OCI-LY7 (cell line): ENCODE data around the gene C2CD4C.

Experiments
- CTCF ChIP-seq: fragments of 200-600 bp; sonication (generic); conservative IDR thresholded peaks from 2 replicates; pipeline ENCODE4 v1.5.1; 2014; ENCODE audit warnings: mild to moderate bottlenecking, antibody characterized with exemption, low read length, moderate library complexity, mixed read lengths
- EZH2phosphoT487 ChIP-seq: fragments of 200-600 bp; sonication (generic); IDR thresholded peaks from 2 replicates; pipeline ENCODE4 v1.6.1; 2018; ENCODE audit warnings: low read depth, borderline replicate concordance, mild to moderate bottlenecking, mixed run types, antibody characterized with exemption, low read length, moderate library complexity, mixed read lengths

GRCh38 chr19:442085-442484 is 33.1 kb upstream of the C2CD4C start:
- TF ChIP-seq CTCF (no peak), EZH2phosphoT487 (no peak)
